ENCODE measurements around the gene DCHS2.

The DCHS2 gene

GRCh38 chr4:154441982-154442381 lies 49.6 kb downstream of the DCHS2 start:
- Histone ChIP-seq H3K4me3 (ENCODE audit: low read depth in 1 of 2, low read length in 2 of 2) (no peak overlapping the region), H3K27me3 (ENCODE audit: low read depth, low read length) (no peaks in the 10 kb centered on the region), H3K36me3 (ENCODE audit: control insufficient read depth in 1 of 2, insufficient read depth in 2 of 2, low read length in 2 of 2) (no peaks in the 10 kb centered on the region), H3K27ac (ENCODE audit: low read length) (no peak overlapping the region), H3K4me1 (ENCODE audit: control insufficient read depth in 1 of 2, insufficient read depth in 2 of 2, low read length in 2 of 2) (no peaks in the 10 kb centered on the region), H3K9me3 (ENCODE audit: control insufficient read depth in 1 of 2, low read length in 2 of 2) (no peaks in the 10 kb centered on the region)

- Histone ChIP-seq H3K27me3 (ENCODE audit: low read depth, low read length) (no peaks in the 10 kb centered on the region), H3K4me3 (ENCODE audit: low read depth in 1 of 2, low read length in 2 of 2) (no peak overlapping the region), H3K36me3 (ENCODE audit: control insufficient read depth in 1 of 2, insufficient read depth in 2 of 2, low read length in 2 of 2) (no peaks in the 10 kb centered on the region), H3K4me1 (ENCODE audit: control insufficient read depth in 1 of 2, insufficient read depth in 2 of 2, low read length in 2 of 2) (no peaks in the 10 kb centered on the region), H3K27ac (ENCODE audit: low read length) (no peak overlapping the region), H3K9me3 (ENCODE audit: control insufficient read depth in 1 of 2, low read length in 2 of 2) (no peaks in the 10 kb centered on the region)
Measured at GRCh38 chr4:154441124-154441523, 50.5 kb downstream of the DCHS2 start.

- Histone ChIP-seq H3K36me3 (ENCODE audit: control insufficient read depth in 1 of 2, insufficient read depth in 2 of 2, low read length in 2 of 2) (no peaks in the 10 kb centered on the region), H3K27me3 (ENCODE audit: low read depth, low read length) (no peaks in the 10 kb centered on the region), H3K4me1 (ENCODE audit: control insufficient read depth in 1 of 2, insufficient read depth in 2 of 2, low read length in 2 of 2) (no peaks in the 10 kb centered on the region), H3K4me3 (ENCODE audit: low read depth in 1 of 2, low read length in 2 of 2) (no peak overlapping the region), H3K9me3 (ENCODE audit: control insufficient read depth in 1 of 2, low read length in 2 of 2) (no peaks in the 10 kb centered on the region), H3K27ac (ENCODE audit: low read length) (no peak overlapping the region)
Measured at GRCh38 chr4:154439224-154439623, 52.4 kb downstream of the DCHS2 start.

- Histone ChIP-seq H3K9me3 (ENCODE audit: control insufficient read depth in 1 of 2, low read length in 2 of 2) (no peaks in the 10 kb centered on the region), H3K4me1 (ENCODE audit: control insufficient read depth in 1 of 2, insufficient read depth in 2 of 2, low read length in 2 of 2) (no peaks in the 10 kb centered on the region), H3K27me3 (ENCODE audit: low read depth, low read length) (no peaks in the 10 kb centered on the region), H3K27ac (ENCODE audit: low read length) (no peak overlapping the region), H3K4me3 (ENCODE audit: low read depth in 1 of 2, low read length in 2 of 2) (no peak overlapping the region), H3K36me3 (ENCODE audit: control insufficient read depth in 1 of 2, insufficient read depth in 2 of 2, low read length in 2 of 2) (no peaks in the 10 kb centered on the region)
Measured at GRCh38 chr4:154435895-154436294, 55.7 kb downstream of the DCHS2 start.

GRCh38 chr4:154433543-154433942 lies 58.1 kb downstream of the DCHS2 start:
- no peaks in the 10 kb centered on the region for H3K4me1 ChIP-seq (ENCODE audit: control insufficient read depth in 1 of 2, insufficient read depth in 2 of 2, low read length in 2 of 2)
- no peaks in the 10 kb centered on the region for H3K9me3 ChIP-seq (ENCODE audit: control insufficient read depth in 1 of 2, low read length in 2 of 2)
- no peak overlapping the region for H3K4me3 ChIP-seq (ENCODE audit: low read depth in 1 of 2, low read length in 2 of 2)
- no peaks in the 10 kb centered on the region for H3K36me3 ChIP-seq (ENCODE audit: control insufficient read depth in 1 of 2, insufficient read depth in 2 of 2, low read length in 2 of 2)
- no peaks in the 10 kb centered on the region for H3K27me3 ChIP-seq (ENCODE audit: low read depth, low read length)
- H3K27ac ChIP-seq (ENCODE audit: low read length), result no peak overlapping the region

GRCh38 chr4:154429176-154429575 lies 62.4 kb downstream of the DCHS2 start:
- no peak overlapping the region for H3K4me3 ChIP-seq (ENCODE audit: low read depth in 1 of 2, low read length in 2 of 2)
- H3K27ac ChIP-seq (ENCODE audit: low read length), result no peak overlapping the region
- H3K27me3 ChIP-seq (ENCODE audit: low read depth, low read length), result no peaks in the 10 kb centered on the region
- H3K36me3 ChIP-seq (ENCODE audit: control insufficient read depth in 1 of 2, insufficient read depth in 2 of 2, low read length in 2 of 2), result no peaks in the 10 kb centered on the region
- no peaks in the 10 kb centered on the region for H3K9me3 ChIP-seq (ENCODE audit: control insufficient read depth in 1 of 2, low read length in 2 of 2)
- H3K4me1 ChIP-seq (ENCODE audit: control insufficient read depth in 1 of 2, insufficient read depth in 2 of 2, low read length in 2 of 2), result no peaks in the 10 kb centered on the region

- H3K4me1 ChIP-seq (ENCODE audit: control insufficient read depth in 1 of 2, insufficient read depth in 2 of 2, low read length in 2 of 2), result no peaks in the 10 kb centered on the region
- no peak overlapping the region for H3K4me3 ChIP-seq (ENCODE audit: low read depth in 1 of 2, low read length in 2 of 2)
- H3K27me3 ChIP-seq (ENCODE audit: low read depth, low read length), result no peaks in the 10 kb centered on the region
- H3K9me3 ChIP-seq (ENCODE audit: control insufficient read depth in 1 of 2, low read length in 2 of 2), result no peaks in the 10 kb centered on the region
- no peaks in the 10 kb centered on the region for H3K36me3 ChIP-seq (ENCODE audit: control insufficient read depth in 1 of 2, insufficient read depth in 2 of 2, low read length in 2 of 2)
- no peak overlapping the region for H3K27ac ChIP-seq (ENCODE audit: low read length)
Measured at GRCh38 chr4:154427149-154427548, 64.5 kb downstream of the DCHS2 start.

GRCh38 chr4:154425514-154425913 lies 66.1 kb downstream of the DCHS2 start:
- H3K36me3 ChIP-seq (ENCODE audit: control insufficient read depth in 1 of 2, insufficient read depth in 2 of 2, low read length in 2 of 2), result no peaks in the 10 kb centered on the region
- H3K9me3 ChIP-seq (ENCODE audit: control insufficient read depth in 1 of 2, low read length in 2 of 2), result no peaks in the 10 kb centered on the region
- no peaks in the 10 kb centered on the region for H3K27me3 ChIP-seq (ENCODE audit: low read depth, low read length)
- no peak overlapping the region for H3K27ac ChIP-seq (ENCODE audit: low read length)
- no peak overlapping the region for H3K4me3 ChIP-seq (ENCODE audit: low read depth in 1 of 2, low read length in 2 of 2)
- no peaks in the 10 kb centered on the region for H3K4me1 ChIP-seq (ENCODE audit: control insufficient read depth in 1 of 2, insufficient read depth in 2 of 2, low read length in 2 of 2)

- no peaks in the 10 kb centered on the region for H3K4me1 ChIP-seq (ENCODE audit: control insufficient read depth in 1 of 2, insufficient read depth in 2 of 2, low read length in 2 of 2)
- no peaks in the 10 kb centered on the region for H3K36me3 ChIP-seq (ENCODE audit: control insufficient read depth in 1 of 2, insufficient read depth in 2 of 2, low read length in 2 of 2)
- no peaks in the 10 kb centered on the region for H3K9me3 ChIP-seq (ENCODE audit: control insufficient read depth in 1 of 2, low read length in 2 of 2)
- no peak overlapping the region for H3K27ac ChIP-seq (ENCODE audit: low read length)
- H3K4me3 ChIP-seq (ENCODE audit: low read depth in 1 of 2, low read length in 2 of 2), result no peak overlapping the region
- H3K27me3 ChIP-seq (ENCODE audit: low read depth, low read length), result no peaks in the 10 kb centered on the region
Measured at GRCh38 chr4:154424810-154425484, 66.7 kb downstream of the DCHS2 start.

- no peaks in the 10 kb centered on the region for H3K36me3 ChIP-seq (ENCODE audit: control insufficient read depth in 1 of 2, insufficient read depth in 2 of 2, low read length in 2 of 2)
- H3K4me3 ChIP-seq (ENCODE audit: low read depth in 1 of 2, low read length in 2 of 2), result no peak overlapping the region
- no peak overlapping the region for H3K27ac ChIP-seq (ENCODE audit: low read length)
- no peaks in the 10 kb centered on the region for H3K9me3 ChIP-seq (ENCODE audit: control insufficient read depth in 1 of 2, low read length in 2 of 2)
- H3K27me3 ChIP-seq (ENCODE audit: low read depth, low read length), result no peaks in the 10 kb centered on the region
- no peaks in the 10 kb centered on the region for H3K4me1 ChIP-seq (ENCODE audit: control insufficient read depth in 1 of 2, insufficient read depth in 2 of 2, low read length in 2 of 2)
Measured at GRCh38 chr4:154422152-154422551, 69.4 kb downstream of the DCHS2 start.

GRCh38 chr4:154421618-154422017 lies 70.0 kb downstream of the DCHS2 start:
- Histone ChIP-seq H3K9me3 (ENCODE audit: control insufficient read depth in 1 of 2, low read length in 2 of 2) (no peaks in the 10 kb centered on the region), H3K27me3 (ENCODE audit: low read depth, low read length) (no peaks in the 10 kb centered on the region), H3K4me3 (ENCODE audit: low read depth in 1 of 2, low read length in 2 of 2) (no peak overlapping the region), H3K36me3 (ENCODE audit: control insufficient read depth in 1 of 2, insufficient read depth in 2 of 2, low read length in 2 of 2) (no peaks in the 10 kb centered on the region), H3K4me1 (ENCODE audit: control insufficient read depth in 1 of 2, insufficient read depth in 2 of 2, low read length in 2 of 2) (no peaks in the 10 kb centered on the region), H3K27ac (ENCODE audit: low read length) (no peak overlapping the region)

- H3K9me3 ChIP-seq (ENCODE audit: control insufficient read depth in 1 of 2, low read length in 2 of 2), result no peaks in the 10 kb centered on the region
- H3K4me1 ChIP-seq (ENCODE audit: control insufficient read depth in 1 of 2, insufficient read depth in 2 of 2, low read length in 2 of 2), result peaks cover 0 to 7% of the 10 kb centered on the region in 2 donors
- H3K4me3 ChIP-seq (ENCODE audit: low read depth in 1 of 2, low read length in 2 of 2), result peak overlapping the region; percentile 62 to 74
- H3K27me3 ChIP-seq (ENCODE audit: low read depth, low read length), result no peaks in the 10 kb centered on the region
- no peaks in the 10 kb centered on the region for H3K36me3 ChIP-seq (ENCODE audit: control insufficient read depth in 1 of 2, insufficient read depth in 2 of 2, low read length in 2 of 2)
- H3K27ac ChIP-seq (ENCODE audit: low read length), result peak overlapping the region; percentile 58
Measured at GRCh38 chr4:154417373-154417673, 74.3 kb downstream of the DCHS2 start.

Measured in muscle layer of duodenum (tissue), 2 donors.